Choroid plexus epithelial cell (primary cell): Measurements from ENCODE around the gene LPP.

ENCODE experiments used
- DNase-seq: peaks from one replicate; pipeline ENCODE4 v3.0.0-alpha.2; 2010; ENCODE audit warnings: low read depth
- H3K4me3 ChIP-seq: 2 replicates; pipeline ENCODE4 v1.5.1; 2011; ENCODE audit warnings: low read depth, mild to moderate bottlenecking, control low read depth, low read length, moderate library complexity
- TF ChIP-seq, protein P1 (sequence below): conservative IDR thresholded peaks from 2 replicates; pipeline ENCODE4 v1.5.1; 2011; ENCODE audit warnings: low read depth, mild to moderate bottlenecking, control low read depth, inconsistent platforms, low read length, moderate library complexity

Gene LPP

DNA sequence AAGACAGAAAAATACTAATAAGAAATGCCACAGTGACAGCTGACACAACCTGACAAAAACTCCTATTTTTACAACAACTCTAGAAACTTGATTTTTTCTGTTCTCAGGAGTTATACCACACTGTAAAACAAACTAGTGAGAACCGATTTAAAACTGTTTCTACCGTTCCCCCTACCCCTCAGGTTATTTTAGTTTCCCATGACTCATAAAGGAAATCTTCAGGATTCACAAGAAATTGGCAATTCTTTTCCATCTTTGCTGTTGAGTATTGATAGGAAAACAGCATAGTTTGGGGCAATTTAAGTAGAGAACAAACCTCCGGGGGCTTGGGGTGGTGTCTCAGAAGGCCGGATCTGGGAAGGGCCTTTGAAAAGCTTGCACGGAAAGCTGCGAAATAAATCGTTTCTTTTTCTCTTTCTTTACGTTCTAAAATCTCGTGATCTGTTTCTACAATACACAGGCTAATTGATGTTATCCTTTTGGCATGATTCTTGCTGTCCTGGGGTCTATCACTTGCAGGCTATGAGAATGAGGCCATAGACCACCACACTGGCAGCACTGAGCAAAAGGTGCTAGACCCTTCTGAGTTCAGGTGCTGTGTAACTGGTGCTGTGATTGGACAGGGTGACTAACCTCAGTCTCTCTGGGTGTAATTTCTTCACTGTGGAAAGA lies 89.3 kb downstream of the LPP start:
- no peak for DNase-seq

DNA sequence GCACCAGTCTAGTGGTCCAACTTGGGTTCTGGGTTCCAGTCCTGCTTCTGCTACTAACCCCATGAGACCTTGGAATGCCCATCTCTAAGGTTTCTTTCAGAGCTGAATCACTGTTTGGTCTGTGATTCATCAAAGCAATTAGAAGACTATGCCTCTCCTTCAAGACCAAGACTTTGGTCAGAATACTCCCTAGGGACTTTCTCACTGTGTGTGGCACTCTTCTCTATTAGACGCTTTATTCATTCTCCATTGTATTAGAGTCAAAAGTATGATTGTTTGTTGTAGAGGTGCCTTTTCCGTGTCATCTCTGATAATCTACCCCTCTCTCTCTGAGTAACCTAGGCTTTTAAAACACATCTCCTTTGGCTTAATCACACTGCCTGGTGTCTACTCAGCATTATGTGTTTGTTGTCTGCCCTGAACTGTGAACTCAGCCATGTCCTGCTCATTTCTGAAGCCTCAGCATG lies 90.5 kb downstream of the LPP start:
- no peak for DNase-seq
- H3K4me3 ChIP-seq: no peak overlapping the region
- TF ChIP-seq, protein P1, sequence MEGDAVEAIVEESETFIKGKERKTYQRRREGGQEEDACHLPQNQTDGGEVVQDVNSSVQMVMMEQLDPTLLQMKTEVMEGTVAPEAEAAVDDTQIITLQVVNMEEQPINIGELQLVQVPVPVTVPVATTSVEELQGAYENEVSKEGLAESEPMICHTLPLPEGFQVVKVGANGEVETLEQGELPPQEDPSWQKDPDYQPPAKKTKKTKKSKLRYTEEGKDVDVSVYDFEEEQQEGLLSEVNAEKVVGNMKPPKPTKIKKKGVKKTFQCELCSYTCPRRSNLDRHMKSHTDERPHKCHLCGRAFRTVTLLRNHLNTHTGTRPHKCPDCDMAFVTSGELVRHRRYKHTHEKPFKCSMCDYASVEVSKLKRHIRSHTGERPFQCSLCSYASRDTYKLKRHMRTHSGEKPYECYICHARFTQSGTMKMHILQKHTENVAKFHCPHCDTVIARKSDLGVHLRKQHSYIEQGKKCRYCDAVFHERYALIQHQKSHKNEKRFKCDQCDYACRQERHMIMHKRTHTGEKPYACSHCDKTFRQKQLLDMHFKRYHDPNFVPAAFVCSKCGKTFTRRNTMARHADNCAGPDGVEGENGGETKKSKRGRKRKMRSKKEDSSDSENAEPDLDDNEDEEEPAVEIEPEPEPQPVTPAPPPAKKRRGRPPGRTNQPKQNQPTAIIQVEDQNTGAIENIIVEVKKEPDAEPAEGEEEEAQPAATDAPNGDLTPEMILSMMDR: no peak

More for the DNA sequence above, 89.3 kb downstream of the LPP start:
- TF ChIP-seq, protein P1: no peak
- no peak overlapping the region for H3K4me3 ChIP-seq

DNA sequence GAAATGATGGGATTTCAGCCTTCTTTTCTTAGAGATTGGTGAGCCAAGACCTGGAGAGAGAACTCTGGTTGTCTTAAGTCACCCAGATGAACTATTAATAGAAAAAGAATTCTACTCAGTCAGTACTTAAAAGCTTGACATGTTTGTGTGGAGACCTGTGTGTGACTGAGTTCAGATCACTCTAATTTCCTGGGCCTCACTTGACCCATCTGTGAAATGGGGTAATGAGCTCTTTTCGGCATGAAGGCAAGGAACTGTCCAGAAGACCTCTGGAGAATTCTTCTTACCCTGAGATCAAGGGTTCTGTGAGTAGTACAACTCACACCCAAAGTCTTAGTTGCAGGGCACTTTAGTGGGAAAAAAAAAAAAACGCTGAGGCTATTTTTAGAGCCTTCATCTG lies 92.9 kb downstream of the LPP start:
- TF ChIP-seq, protein P1: no peak
- DNase-seq: no peak
- H3K4me3 ChIP-seq: no peak overlapping the region

DNA sequence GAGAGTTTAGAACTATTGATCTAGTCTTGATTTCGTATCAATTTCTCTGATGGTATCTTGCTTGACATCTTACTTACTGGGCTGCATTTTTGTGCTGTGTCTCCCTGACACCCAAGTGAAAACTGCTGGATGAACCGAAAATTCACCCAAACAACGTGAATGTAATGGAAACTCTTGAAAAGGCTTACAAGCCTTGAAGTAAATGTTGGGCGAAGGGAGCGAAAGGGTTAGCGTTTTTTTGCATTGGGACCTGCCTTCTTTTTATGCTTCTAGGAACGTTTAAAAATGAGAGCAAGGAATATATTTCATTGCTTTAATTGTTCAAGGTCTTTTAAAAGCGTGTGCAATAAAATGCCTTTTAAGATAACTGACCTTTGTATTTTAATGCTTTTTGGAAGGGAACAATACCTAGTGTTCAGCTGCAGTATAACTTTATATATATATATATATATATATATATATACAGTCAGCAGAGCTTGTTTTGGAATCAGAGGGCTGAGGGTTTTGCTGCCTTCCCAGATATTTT lies 94.1 kb downstream of the LPP start:
- TF ChIP-seq, protein P1: no peak
- DNase-seq: no peak
- no peak overlapping the region for H3K4me3 ChIP-seq

DNA sequence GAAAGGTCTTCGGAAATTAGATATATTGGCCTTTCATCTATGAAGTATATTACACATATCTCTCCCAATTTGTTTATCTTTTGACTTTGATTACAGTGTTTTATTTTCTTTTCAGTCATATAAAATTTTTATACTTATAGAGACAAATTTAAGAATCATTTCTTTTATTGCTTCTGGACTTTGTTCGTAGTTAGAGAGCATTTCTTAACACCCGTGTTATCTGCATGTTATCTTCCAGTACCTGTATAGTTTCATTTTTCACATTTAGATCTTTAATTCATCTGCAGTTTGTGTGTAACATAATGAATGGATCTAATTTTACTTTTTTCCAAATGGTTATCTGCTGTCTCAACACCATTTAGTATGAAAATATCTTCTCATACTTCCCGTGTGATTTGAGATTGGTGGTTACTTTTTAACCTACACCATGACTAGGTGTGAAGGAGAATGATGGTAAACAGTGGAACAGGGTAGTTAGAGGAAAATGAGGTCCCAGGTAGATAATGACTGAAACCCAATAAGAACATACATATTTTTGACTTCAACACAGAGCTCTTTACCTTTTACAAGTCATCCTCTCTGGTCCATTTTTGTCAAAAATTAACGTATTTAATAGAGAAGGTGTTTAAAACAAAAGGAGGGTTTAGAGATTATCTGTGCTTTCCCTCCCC lies 99.3 kb downstream of the LPP start:
- no peak for DNase-seq
- H3K4me3 ChIP-seq: no peak overlapping the region
- TF ChIP-seq, protein P1: no peak

DNA sequence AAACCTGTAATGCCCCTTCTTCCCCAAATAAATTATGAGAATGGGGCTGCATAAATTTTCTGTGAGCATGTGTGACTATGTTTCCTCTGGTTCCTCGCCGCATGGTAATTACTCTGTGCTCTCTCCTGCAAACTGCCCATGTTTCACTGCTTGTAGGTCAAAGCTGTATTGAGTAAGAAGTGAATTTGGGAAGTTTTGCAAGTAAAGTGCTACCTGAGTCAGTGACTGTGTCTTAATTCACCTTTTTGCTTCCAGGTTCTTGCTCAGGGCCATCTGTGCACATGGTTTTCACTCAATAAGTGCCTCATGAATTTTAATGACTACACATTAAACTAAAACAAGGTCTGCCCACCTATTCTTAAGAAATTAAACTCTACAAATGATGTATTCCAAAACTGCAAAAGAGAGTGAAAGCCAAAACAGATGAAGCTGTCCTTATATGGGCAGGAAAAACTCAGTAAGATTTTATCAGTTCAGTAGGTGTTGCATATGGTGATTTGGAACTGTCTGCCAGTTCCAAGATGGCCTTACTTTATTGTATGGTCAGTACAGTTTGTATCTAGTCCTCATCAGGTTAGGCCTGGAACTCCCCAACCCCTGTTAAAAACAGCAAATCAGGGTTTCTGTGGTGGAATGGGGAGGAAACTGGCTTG lies 100.0 kb downstream of the LPP start:
- no peak overlapping the region for H3K4me3 ChIP-seq
- DNase-seq: no peak
- TF ChIP-seq, protein P1: no peak
